Esophagus squamous epithelium (tissue), 5 donors: ENCODE data around the gene WDR77. TPM values are rescaled to one million over a fixed set of nuclear protein-coding genes. Genes with fewer than 3 reads are reported as not detected.

Experiments
- DNase-seq: peaks from one replicate; lab custom pipeline; 2025; lab: John Stamatoyannopoulos, UW
- H3K27ac ChIP-seq, 4 donors: fragments of 200-600 bp; sonication (generic); one replicate each; pipeline ENCODE4 v1.5.1; 2016 to 2019; ENCODE audit warnings: mild to moderate bottlenecking in 1 of 4
- H3K27me3 ChIP-seq, 4 donors: fragments of 200-600 bp; sonication (generic); 1 replicate in 3 of 4; 2 replicates in 1 of 4; pipeline versions ENCODE4 v1.5.1 to v1.6.0; 2017 to 2021; ENCODE audit warnings: antibody characterized with exemption in 1 of 4
- H3K36me3 ChIP-seq, 3 donors: fragments of 200-600 bp; sonication (generic); one replicate each; pipeline ENCODE4 v1.5.1; 2016 to 2019
- H3K4me1 ChIP-seq, 3 donors: fragments of 200-600 bp; sonication (generic); one replicate each; pipeline ENCODE4 v1.5.1; 2017 to 2019
- H3K4me3 ChIP-seq, 4 donors: fragments of 200-600 bp; sonication (generic); 1 replicate in 3 of 4; 2 replicates in 1 of 4; pipeline ENCODE4 v1.5.1; 2016 to 2019; ENCODE audit warnings: mild to moderate bottlenecking in 2 of 4, moderate library complexity in 1 of 4
- H3K9me3 ChIP-seq, 3 donors: fragments of 200-600 bp; sonication (generic); one replicate each; pipeline ENCODE4 v1.5.1; 2016 to 2019
- CTCF ChIP-seq, 6 experiments: fragments of 450-650 bp in 4 of 6; fragments of 200-600 bp in 2 of 6; sonication (generic) in 2 of 6; IDR thresholded peaks; one replicate each; pipeline ENCODE4 v1.5.1; 2016 to 2019; ENCODE audit warnings: antibody characterized with exemption in 6 of 6, mild to moderate bottlenecking in 4 of 6, moderate library complexity in 4 of 6
- POLR2A ChIP-seq, 4 donors: fragments of 450-650 bp; IDR thresholded peaks; one replicate each; pipeline ENCODE4 v1.6.1; 2017; ENCODE audit warnings: antibody characterized with exemption in 4 of 4, mild to moderate bottlenecking in 4 of 4, moderate library complexity in 3 of 4
- WGBS, 2 donors: methylation state at CpG; one replicate each; pipeline ENCODE4 v1.1.5; 2018; 5-methylcytosine and 5-hydroxymethylcytosine counted together
- intact Hi-C: fragments of 100-400 bp; cut with DNase I; formaldehyde crosslinking; loops from one replicate; pipeline ENCODE4 v1.15.0; 2022
- total RNA-seq, 4 donors: library from RNA; depleted of rRNA; stranded (reverse); fragments of >200 nt; gene quantifications; one replicate each; pipeline ENCODE4 v1.1.0, GENCODE V29; 2016
- donor health status: DM: yes; HTN: yes; CAD: no.

The WDR77 gene
- total RNA-seq, 4 donors from 2014 or later = 28.7 to 44.3 (median 38.7) TPM

GRCh38 chr1:111466480-111466879 lies 17.4 kb upstream of the WDR77 start:
- no peak for DNase-seq
- peaks cover 0 to 77% (median 0%) of the 10 kb centered on the region in 3 donors for H3K36me3 ChIP-seq
- H3K4me3 ChIP-seq = no peak overlapping the region
- no peaks in the 10 kb centered on the region for H3K9me3 ChIP-seq
- no peak overlapping the region for H3K27ac ChIP-seq
- peaks cover 0 to 10% (median 0%) of the 10 kb centered on the region in 3 donors for H3K4me1 ChIP-seq
- intact Hi-C loops = no loop called here
- WGBS, 2 donors = 0 to 3% methylated on average over 1 of the region's 1 CpG
- no peaks in the 10 kb centered on the region for H3K27me3 ChIP-seq
- no peak for TF ChIP-seq CTCF (IDR thresholded peaks at IDR 0.05)
- TF ChIP-seq POLR2A (IDR thresholded peaks at IDR 0.05) = no peak

GRCh38 chr1:111465754-111466153 lies 16.7 kb upstream of the WDR77 start:
- intact Hi-C loops = no loop called here

GRCh38 chr1:111463029-111463683 lies 14.1 kb upstream of the WDR77 start:
- 51 to 59% methylated on average over 4 of the region's 4 CpGs for WGBS, 2 donors
- no peaks in the 10 kb centered on the region for H3K27me3 ChIP-seq
- no peaks in the 10 kb centered on the region for H3K9me3 ChIP-seq
- peaks cover 0 to 6% (median 0%) of the 10 kb centered on the region in 3 donors for H3K4me1 ChIP-seq
- intact Hi-C loops = no loop called here
- TF ChIP-seq CTCF (IDR thresholded peaks at IDR 0.05) (no peak), POLR2A (IDR thresholded peaks at IDR 0.05) (no peak)
- H3K4me3 ChIP-seq = no peak overlapping the region
- H3K36me3 ChIP-seq = peaks cover 0 to 81% (median 21%) of the 10 kb centered on the region in 3 donors
- DNase-seq = no peak
- H3K27ac ChIP-seq = peak overlapping the region in 1 of 4 donors; percentile 23

More at GRCh38 chr1:111465754-111466153, 16.7 kb upstream of the WDR77 start:
- Histone ChIP-seq H3K27ac (no peak overlapping the region), H3K36me3 (peaks cover 0 to 80% (median under 1%) of the 10 kb centered on the region in 3 donors), H3K4me3 (no peak overlapping the region), H3K4me1 (peaks cover 0 to 6% (median 0%) of the 10 kb centered on the region in 3 donors), H3K27me3 (no peaks in the 10 kb centered on the region), H3K9me3 (no peaks in the 10 kb centered on the region)
- DNase-seq = no peak
- TF ChIP-seq POLR2A (IDR thresholded peaks at IDR 0.05) (no peak), CTCF (IDR thresholded peaks at IDR 0.05) (no peak)
- 78 to 94% methylated on average over 2 of the region's 2 CpGs for WGBS, 2 donors

GRCh38 chr1:111462370-111463028 lies 13.4 kb upstream of the WDR77 start:
- H3K4me1 ChIP-seq = peaks cover 0 to 6% (median 0%) of the 10 kb centered on the region in 3 donors
- no peak overlapping the region for H3K4me3 ChIP-seq
- TF ChIP-seq CTCF (IDR thresholded peaks at IDR 0.05) = no peak
- TF ChIP-seq POLR2A (IDR thresholded peaks at IDR 0.05) = no peak
- WGBS, 2 donors = 80 to 93% methylated on average over 4 of the region's 4 CpGs
- no peaks in the 10 kb centered on the region for H3K9me3 ChIP-seq
- H3K27ac ChIP-seq = peak overlapping the region in 1 of 4 donors; percentile 23
- H3K36me3 ChIP-seq = peaks cover 0 to 81% (median 26%) of the 10 kb centered on the region in 3 donors
- intact Hi-C loops = no loop called here
- DNase-seq = no peak
- no peaks in the 10 kb centered on the region for H3K27me3 ChIP-seq

- WGBS, 2 donors = 90 to 96% methylated on average over 3 to 6 of the region's 6 CpGs
- H3K36me3 ChIP-seq = peaks cover 0 to 82% (median 33%) of the 10 kb centered on the region in 3 donors
- TF ChIP-seq POLR2A (IDR thresholded peaks at IDR 0.05) (no peak), CTCF (IDR thresholded peaks at IDR 0.05) (no peak)
These were observed 12.7 kb upstream of the WDR77 start for GRCh38 chr1:111461765-111462164.

More at GRCh38 chr1:111461765-111462164, 12.7 kb upstream of the WDR77 start:
- no peak for DNase-seq
- Histone ChIP-seq H3K27ac (no peak overlapping the region), H3K4me1 (peaks cover 0 to 6% (median 0%) of the 10 kb centered on the region in 3 donors), H3K27me3 (no peaks in the 10 kb centered on the region), H3K4me3 (no peak overlapping the region), H3K9me3 (no peaks in the 10 kb centered on the region)
- intact Hi-C loops = no loop called here
